Panc1 (cell line): ENCODE results near the gene DHRS13. TPM values are rescaled to one million over a fixed set of nuclear protein-coding genes. Genes with fewer than 3 reads are reported as not detected.

ENCODE experiments used
- ATAC-seq: fragments of 200-7000 bp; cut with Tn5 transposase; 2 replicates; pipeline ENCODE4 v1.9.1; 2020; ENCODE audit warnings: mild to moderate bottlenecking, moderate library complexity
- BruUV-seq: library from RNA; stranded (reverse); fragments of 400-500 nt; replicated peaks from 2 replicates; lab custom pipeline; 2021; lab: Mats Ljungman, UMichigan
- CTCF ChIA-PET: fragments of 300-600 bp; sonication (Branson Sonifier 250); formaldehyde crosslinking; loops from one replicate; lab custom pipeline; 2022; ENCODE audit warnings: antibody characterized with exemption; lab: Charles Lee
- POLR2A ChIA-PET: fragments of 300-600 bp; sonication (Branson Sonifier 250); formaldehyde crosslinking; loops from one replicate; lab custom pipeline; 2022; ENCODE audit warnings: antibody characterized with exemption; lab: Charles Lee
- DNase-seq: peaks from one replicate; pipeline ENCODE4 v3.0.0-alpha.2; 2010; ENCODE audit warnings: low read depth, low spot score
- H3K27ac ChIP-seq: 2 replicates; pipeline ENCODE4 v1.5.1; 2011; ENCODE audit warnings: mild to moderate bottlenecking, low read length, inconsistent platforms
- H3K27me3 ChIP-seq: fragments of 200-500 bp; sonication (Bioruptor generic); 2 replicates; pipeline ENCODE4 v1.6.0; 2014; ENCODE audit warnings: low read length, inconsistent platforms; ENCODE audit not compliant: control insufficient read depth, insufficient read depth
- H3K36me3 ChIP-seq: fragments of 200-500 bp; sonication (Bioruptor generic); 2 replicates; pipeline ENCODE4 v1.5.1; 2014; ENCODE audit warnings: inconsistent platforms, mild to moderate bottlenecking, low read length, moderate library complexity; ENCODE audit not compliant: control insufficient read depth, insufficient read depth
- H3K4me1 ChIP-seq: 2 replicates; pipeline ENCODE4 v1.5.1; 2011; ENCODE audit warnings: inconsistent platforms, mild to moderate bottlenecking, low read length, moderate library complexity; ENCODE audit not compliant: control insufficient read depth, insufficient read depth
- H3K4me3 ChIP-seq, 2 experiments: 2 replicates each; pipeline ENCODE4 v1.5.1; 2011 to 2012; ENCODE audit warnings: low read depth in 2 of 2, low read length in 2 of 2, mild to moderate bottlenecking in 2 of 2, inconsistent platforms in 1 of 2, moderate library complexity in 1 of 2
- H3K9me3 ChIP-seq: fragments of 200-500 bp; sonication (Bioruptor generic); 2 replicates; pipeline ENCODE4 v1.5.1; 2014; ENCODE audit warnings: low read depth, mild to moderate bottlenecking, inconsistent platforms, low read length, moderate library complexity; ENCODE audit not compliant: control insufficient read depth, insufficient read depth
- POLR2AphosphoS5 ChIP-seq: IDR thresholded peaks from 2 replicates; pipeline ENCODE4 v1.6.1; 2012; ENCODE audit warnings: mild to moderate bottlenecking, low read depth, low read length, moderate library complexity
- SIN3A ChIP-seq: IDR thresholded peaks from 2 replicates; pipeline ENCODE4 v1.6.1; 2012; ENCODE audit warnings: low read depth, mild to moderate bottlenecking, low read length, moderate library complexity, borderline replicate concordance; ENCODE audit not compliant: insufficient read depth
- TCF7L2 ChIP-seq: IDR thresholded peaks from 2 replicates; pipeline ENCODE4 v1.6.1; 2011; ENCODE audit warnings: mild to moderate bottlenecking, low read depth, low read length, inconsistent platforms
- in situ Hi-C: cut with HindIII; loops from 2 replicates; pipeline ENCODE4 v1.10.0; 2016; ENCODE audit warnings: low sequenced_read_pairs, low pct_unique_long_range_greater_than_20kb
- intact Hi-C: fragments of 100-400 bp; cut with micrococcal nuclease; formaldehyde crosslinking; loops from one replicate; pipeline ENCODE4 v1.10.0; 2022; ENCODE audit not compliant: unreplicated experiment
- total RNA-seq: library from RNA; stranded (reverse); gene quantifications from one replicate; pipeline ENCODE4 v1.2.1, GENCODE V29; 2021; ENCODE audit not compliant: unreplicated experiment
- TF ChIP-seq, protein P1 (sequence below): fragments of 450-650 bp; IDR thresholded peaks from 2 replicates; pipeline ENCODE4 v1.5.1; 2017; ENCODE audit warnings: mild to moderate bottlenecking
- TF ChIP-seq, protein P2 (sequence below), 2 experiments: IDR thresholded peaks; 2 replicates each; pipeline ENCODE4 v1.6.1; 2011 to 2012; ENCODE audit warnings: low read depth in 2 of 2, control low read depth in 1 of 2, low read length in 1 of 2, mild to moderate bottlenecking in 1 of 2, moderate library complexity in 1 of 2; ENCODE audit not compliant: insufficient read depth in 1 of 2

The DHRS13 gene
- total RNA-seq, 1 experiment from 2014 or later: 5.2 TPM

DNA sequence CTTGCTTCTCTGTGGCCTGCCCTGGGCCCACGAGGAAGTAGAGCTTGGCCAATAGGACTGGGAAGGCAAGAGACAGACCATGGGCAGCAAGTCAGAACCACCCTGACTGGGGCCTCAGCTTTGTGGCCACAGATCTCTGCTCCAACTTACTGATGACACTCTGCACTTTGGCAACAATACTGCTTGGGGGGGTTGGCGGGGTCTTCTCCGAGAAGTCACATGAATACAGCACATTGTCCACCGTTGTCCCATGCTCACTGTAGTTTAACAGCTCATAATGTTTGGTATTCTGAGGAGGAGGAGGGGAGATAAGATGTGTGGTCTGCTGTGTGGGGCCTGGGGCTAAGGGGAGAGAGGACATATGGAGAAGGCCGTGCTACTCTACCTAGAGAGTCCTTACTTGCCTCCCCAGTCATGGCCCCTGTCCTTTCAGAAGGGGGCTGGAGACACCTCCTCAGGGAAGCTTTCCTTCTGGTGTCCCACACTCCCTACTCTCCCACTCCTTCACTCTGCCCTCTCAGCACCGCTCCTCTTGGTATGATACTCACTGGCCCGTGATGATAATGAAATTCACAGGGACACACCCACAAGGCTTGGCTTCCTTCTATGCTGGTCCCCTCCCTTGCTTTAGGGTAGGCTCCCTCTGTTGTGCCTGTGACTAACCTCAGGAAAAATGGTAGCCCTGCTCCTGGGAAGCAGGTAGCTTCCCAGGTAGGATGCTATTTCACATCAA is 4.0 kb upstream of the DHRS13 start:
- no TSS peak for BruUV-seq
- no peak overlapping the region for H3K4me3 ChIP-seq
- no peak for DNase-seq
- no peaks in the 10 kb centered on the region for H3K9me3 ChIP-seq
- ATAC-seq: no peak
- POLR2A ChIA-PET: interaction anchor here (0.6 kb wide), 1 partner anchor 338 kb away, joined by 12 read pairs; no protein-coding TSS in a partner anchor
- in situ Hi-C loops (no loop called here), intact Hi-C loops (loop anchor here (10.0 kb wide), 2 partner anchors 62 to 182 kb away; partner anchors contain the start of genes FAM222B, NEK8 and TLCD1)
- no peaks in the 10 kb centered on the region for H3K27me3 ChIP-seq
- CTCF ChIA-PET: no interaction called here
- TF ChIP-seq TCF7L2: no peak
- TF ChIP-seq, protein P1, sequence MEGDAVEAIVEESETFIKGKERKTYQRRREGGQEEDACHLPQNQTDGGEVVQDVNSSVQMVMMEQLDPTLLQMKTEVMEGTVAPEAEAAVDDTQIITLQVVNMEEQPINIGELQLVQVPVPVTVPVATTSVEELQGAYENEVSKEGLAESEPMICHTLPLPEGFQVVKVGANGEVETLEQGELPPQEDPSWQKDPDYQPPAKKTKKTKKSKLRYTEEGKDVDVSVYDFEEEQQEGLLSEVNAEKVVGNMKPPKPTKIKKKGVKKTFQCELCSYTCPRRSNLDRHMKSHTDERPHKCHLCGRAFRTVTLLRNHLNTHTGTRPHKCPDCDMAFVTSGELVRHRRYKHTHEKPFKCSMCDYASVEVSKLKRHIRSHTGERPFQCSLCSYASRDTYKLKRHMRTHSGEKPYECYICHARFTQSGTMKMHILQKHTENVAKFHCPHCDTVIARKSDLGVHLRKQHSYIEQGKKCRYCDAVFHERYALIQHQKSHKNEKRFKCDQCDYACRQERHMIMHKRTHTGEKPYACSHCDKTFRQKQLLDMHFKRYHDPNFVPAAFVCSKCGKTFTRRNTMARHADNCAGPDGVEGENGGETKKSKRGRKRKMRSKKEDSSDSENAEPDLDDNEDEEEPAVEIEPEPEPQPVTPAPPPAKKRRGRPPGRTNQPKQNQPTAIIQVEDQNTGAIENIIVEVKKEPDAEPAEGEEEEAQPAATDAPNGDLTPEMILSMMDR: no peak
- TF ChIP-seq, protein P2, sequence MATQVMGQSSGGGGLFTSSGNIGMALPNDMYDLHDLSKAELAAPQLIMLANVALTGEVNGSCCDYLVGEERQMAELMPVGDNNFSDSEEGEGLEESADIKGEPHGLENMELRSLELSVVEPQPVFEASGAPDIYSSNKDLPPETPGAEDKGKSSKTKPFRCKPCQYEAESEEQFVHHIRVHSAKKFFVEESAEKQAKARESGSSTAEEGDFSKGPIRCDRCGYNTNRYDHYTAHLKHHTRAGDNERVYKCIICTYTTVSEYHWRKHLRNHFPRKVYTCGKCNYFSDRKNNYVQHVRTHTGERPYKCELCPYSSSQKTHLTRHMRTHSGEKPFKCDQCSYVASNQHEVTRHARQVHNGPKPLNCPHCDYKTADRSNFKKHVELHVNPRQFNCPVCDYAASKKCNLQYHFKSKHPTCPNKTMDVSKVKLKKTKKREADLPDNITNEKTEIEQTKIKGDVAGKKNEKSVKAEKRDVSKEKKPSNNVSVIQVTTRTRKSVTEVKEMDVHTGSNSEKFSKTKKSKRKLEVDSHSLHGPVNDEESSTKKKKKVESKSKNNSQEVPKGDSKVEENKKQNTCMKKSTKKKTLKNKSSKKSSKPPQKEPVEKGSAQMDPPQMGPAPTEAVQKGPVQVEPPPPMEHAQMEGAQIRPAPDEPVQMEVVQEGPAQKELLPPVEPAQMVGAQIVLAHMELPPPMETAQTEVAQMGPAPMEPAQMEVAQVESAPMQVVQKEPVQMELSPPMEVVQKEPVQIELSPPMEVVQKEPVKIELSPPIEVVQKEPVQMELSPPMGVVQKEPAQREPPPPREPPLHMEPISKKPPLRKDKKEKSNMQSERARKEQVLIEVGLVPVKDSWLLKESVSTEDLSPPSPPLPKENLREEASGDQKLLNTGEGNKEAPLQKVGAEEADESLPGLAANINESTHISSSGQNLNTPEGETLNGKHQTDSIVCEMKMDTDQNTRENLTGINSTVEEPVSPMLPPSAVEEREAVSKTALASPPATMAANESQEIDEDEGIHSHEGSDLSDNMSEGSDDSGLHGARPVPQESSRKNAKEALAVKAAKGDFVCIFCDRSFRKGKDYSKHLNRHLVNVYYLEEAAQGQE (IDR thresholded peaks at IDR 0.05; ENCODE audit: insufficient read depth in 1 of 2, low read depth in 2 of 2, low read length in 1 of 2): no peak
- TF ChIP-seq POLR2AphosphoS5: no peak; the same call in 1 of the 2 replicates
- H3K4me1 ChIP-seq: peaks cover 3% of the 10 kb centered on the region; the same call in 1 of the 2 replicates
- H3K27ac ChIP-seq: no peak overlapping the region
- peaks cover 19% of the 10 kb centered on the region for H3K36me3 ChIP-seq

DNA sequence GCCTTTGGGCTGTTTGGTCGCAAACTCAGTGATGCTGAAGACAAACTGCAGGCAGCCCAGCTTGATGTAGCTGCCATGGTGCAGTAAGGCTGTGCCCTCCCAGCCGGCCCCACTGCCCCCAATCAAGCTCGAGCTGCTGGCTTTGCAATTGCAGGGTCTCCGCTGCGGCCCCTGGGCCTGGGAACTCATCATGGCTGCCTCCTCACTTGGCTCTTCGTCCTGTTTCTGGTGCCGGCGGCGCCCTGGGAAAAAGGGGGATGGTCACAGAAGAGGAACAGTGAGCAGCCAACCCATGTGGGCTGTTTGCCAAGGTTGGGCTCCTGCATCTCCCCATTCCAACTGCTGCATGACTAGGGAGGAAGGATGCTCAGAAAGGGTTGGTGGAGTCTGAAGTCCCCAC is 3.4 kb upstream of the DHRS13 start:
- CTCF ChIA-PET: no interaction called here
- Histone ChIP-seq H3K36me3 (peaks cover 16% of the 10 kb centered on the region), H3K27me3 (no peaks in the 10 kb centered on the region)

More for the DNA sequence above, 3.4 kb upstream of the DHRS13 start:
- ATAC-seq (no peak), DNase-seq (no peak)
- POLR2A ChIA-PET: no interaction called here
- in situ Hi-C loops (no loop called here), intact Hi-C loops (loop anchor here (10.0 kb wide), 2 partner anchors 61 to 181 kb away; partner anchors contain the start of genes FAM222B, NEK8 and TLCD1)
- BruUV-seq: no TSS peak
- Histone ChIP-seq H3K4me3 (no peak overlapping the region), H3K9me3 (no peaks in the 10 kb centered on the region), H3K27ac (no peak overlapping the region), H3K4me1 (peaks cover 4% of the 10 kb centered on the region; the same call in 1 of the 2 replicates)
- no peak for TF ChIP-seq TCF7L2
- TF ChIP-seq, protein P2 (IDR thresholded peaks at IDR 0.05; ENCODE audit: insufficient read depth in 1 of 2, low read depth in 2 of 2, low read length in 1 of 2): no peak
- no peak for TF ChIP-seq POLR2AphosphoS5
- TF ChIP-seq, protein P1: no peak
- no peak for TF ChIP-seq SIN3A
